HUES48 (cell line): ENCODE results near the gene IL9R.
"Not testable (repeated sequence)": the region's sequence is repeated elsewhere in the genome, so short reads cannot be mapped to it uniquely, and the experiment has no call there.

ENCODE experiments used
- H3K27ac ChIP-seq: one replicate; pipeline ENCODE4 v1.7.0; 2013; ENCODE audit warnings: low read depth, low read length, inconsistent platforms
- H3K27me3 ChIP-seq: 2 replicates; pipeline ENCODE4 v1.6.1; 2013; ENCODE audit warnings: mild to moderate bottlenecking, low read length; ENCODE audit not compliant: control insufficient read depth, insufficient read depth
- H3K36me3 ChIP-seq: 2 replicates; pipeline ENCODE4 v1.6.1; 2013; ENCODE audit warnings: low read length; ENCODE audit not compliant: control insufficient read depth, insufficient read depth
- H3K4me1 ChIP-seq: 2 replicates; pipeline ENCODE4 v1.6.1; 2013; ENCODE audit warnings: mild to moderate bottlenecking, low read length; ENCODE audit not compliant: control insufficient read depth, insufficient read depth
- H3K4me3 ChIP-seq: 2 replicates; pipeline ENCODE4 v1.5.1; 2013; ENCODE audit warnings: mild to moderate bottlenecking, low read depth, low read length
- H3K9ac ChIP-seq: 2 replicates; pipeline ENCODE4 v1.6.1; 2013; ENCODE audit warnings: mild to moderate bottlenecking, low read depth, low read length, moderate library complexity
- H3K9me3 ChIP-seq: 2 replicates; pipeline ENCODE4 v1.6.1; 2013; ENCODE audit warnings: low read length; ENCODE audit not compliant: control insufficient read depth, insufficient read depth

Gene IL9R

GRCh38 chrX:156030474-156030873, 33.0 kb downstream of the IL9R start:
- H3K4me1 ChIP-seq, H3K4me3 ChIP-seq, H3K36me3 ChIP-seq, H3K9ac ChIP-seq, H3K27me3 ChIP-seq, H3K27ac ChIP-seq, H3K9me3 ChIP-seq: not testable (repeated sequence)
